COLO668 (cell line): Measurements from ENCODE around the gene NFASC.

Experiments used
- DNase-seq: peaks from one replicate; lab custom pipeline; 2025; ENCODE audit not compliant: unreplicated experiment; lab: John Stamatoyannopoulos, UW

Gene NFASC

DNA sequence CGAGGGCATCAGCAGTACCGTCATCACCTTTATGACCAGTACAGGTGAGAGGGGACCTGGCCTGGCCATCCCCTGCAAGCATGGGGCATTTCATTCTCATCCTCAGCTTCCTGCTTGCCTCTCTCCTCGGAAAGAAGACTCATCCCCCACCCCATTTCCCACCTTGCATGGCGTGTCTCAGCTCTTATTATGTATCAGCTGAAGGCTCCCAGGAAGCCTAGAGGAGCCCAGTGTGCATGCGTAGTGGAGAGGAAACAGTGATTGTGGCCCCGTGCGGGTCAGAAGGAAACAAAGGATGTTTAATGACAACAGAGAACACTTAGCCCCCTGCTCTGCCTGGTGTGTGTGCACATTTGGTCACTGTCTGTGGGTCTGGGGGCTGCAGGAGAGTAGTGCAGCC is 132.0 kb downstream of the NFASC start:
- no peak for DNase-seq

DNA sequence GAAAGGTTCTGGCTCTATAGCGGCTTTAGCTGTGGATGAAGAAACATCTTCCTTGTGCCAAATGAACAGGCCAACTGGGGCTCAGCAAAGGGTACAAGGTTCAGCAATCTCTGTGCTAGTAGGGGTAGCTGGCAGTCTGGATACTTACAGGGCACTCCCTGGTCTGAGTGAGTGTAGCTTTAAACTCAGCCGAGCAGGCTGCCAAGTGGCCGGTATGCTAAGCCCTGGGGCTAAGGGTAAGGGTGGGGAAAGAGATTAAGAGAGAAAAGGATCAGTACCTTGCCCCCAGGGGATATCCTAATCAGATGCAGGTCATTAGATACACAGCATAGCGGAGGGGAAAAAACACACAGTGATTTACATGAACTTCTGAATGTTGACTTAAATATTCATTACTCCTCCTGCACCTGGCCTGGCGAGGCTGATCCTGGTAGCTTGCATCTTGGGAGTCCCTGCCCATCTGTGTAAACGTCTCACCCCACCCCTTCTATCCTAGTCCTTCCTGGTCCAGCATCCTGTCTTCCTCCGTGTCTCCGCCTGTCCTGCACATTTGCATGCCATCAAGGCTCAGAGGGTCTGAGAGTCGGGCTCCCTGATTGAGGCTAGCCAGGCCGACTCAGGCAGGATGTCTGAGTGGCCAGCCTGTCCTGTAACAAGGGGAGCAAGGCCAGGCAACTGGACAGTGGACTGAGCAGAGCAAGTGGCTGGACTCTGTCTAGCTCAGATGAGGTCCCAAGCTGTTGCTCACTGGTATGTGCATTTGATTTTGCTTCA is 132.9 kb downstream of the NFASC start:
- peak; percentile 11 for DNase-seq

DNA sequence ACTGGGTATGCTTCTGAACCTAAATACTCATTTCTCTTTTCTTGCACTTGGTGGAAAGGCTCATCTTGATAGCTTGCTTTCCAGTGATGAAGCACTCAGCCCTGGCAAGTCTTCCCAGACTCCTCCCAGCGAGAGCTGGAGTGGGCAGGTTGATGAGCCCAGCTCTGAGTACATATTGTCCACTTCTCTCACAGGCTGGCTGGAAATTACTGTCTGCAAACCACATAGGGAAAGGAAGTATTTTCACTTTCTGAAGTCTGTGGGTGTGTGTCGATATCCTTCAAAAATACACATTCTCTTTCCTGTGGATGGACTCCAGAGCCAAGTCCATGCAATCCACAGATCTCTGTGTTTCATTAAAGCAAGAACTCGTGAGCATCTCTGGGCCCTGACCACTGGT is 133.7 kb downstream of the NFASC start:
- DNase-seq, result no peak

DNA sequence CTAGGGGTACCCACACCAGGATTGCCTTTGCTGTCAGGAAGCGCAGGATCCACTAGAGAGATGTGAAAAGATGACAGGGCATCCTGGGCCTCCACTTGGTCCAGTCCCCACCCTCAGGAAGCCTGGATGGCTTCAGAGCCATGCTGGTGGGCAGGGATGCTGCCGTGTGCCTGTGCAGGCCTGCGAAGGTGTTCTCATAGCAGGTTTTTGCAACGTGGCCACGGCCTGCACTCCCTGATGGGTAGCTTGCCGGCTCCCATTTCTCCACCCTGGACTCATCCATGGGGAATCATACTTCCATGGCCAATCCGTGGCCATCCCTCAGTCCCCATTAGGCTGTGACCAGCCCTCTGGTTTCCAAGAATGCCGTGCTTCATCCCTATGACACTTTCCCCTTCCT is 138.2 kb downstream of the NFASC start:
- no peak for DNase-seq

DNA sequence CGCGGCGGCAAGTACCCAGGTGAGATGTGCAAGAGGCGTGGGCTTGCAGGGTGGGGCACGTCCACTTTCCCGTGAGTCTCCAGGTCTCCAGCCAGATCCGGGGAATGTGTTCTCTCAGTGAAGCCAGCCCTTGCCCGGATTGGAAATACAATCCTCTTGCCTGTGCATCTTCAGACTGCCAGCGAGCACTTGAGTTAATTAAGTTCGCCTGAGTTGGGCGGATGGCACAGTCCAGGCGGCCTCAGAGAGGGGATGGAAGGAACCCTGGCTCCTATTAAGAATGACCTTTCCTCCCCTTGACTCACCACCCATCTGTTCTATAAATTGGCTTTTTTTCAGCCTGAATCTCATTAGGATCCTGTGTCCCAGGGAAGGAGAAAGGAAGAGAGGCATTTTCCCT is 139.0 kb downstream of the NFASC start:
- DNase-seq, result no peak

DNA sequence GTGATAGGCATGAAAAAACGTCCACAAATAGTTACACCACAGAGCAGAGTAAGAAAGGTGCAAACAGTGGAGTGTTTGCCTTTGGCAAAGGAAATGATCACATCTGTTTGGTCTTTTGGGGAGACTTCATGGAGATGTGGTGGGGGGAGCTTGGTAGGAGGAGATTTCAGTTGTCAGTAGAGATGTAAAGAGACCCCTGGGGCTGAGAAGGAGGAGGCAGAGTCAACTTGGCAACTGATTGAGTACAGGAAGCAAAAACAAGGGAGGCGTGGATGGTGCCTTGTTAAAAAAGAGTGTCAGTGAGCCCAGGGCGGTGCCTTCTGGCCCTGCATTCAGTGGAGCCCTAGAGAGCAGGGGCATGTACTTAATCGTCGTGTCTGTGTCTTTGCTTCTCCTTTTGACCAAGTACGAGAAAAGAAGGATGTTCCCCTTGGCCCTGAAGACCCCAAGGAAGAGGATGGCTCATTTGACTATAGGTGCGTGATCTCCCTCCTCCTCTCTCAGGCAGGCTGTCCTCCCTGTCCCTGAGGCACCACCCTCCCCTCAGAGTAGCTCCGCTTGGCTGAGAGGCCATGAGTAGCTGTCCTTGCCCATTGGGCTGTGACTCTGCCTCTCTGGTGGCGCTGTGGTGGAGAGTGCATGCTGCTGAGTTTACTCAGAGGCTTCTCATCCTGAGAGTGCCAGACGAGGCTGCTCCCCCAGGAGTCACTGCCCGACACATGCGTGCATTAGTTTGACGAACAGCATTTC is 141.9 kb downstream of the NFASC start:
- DNase-seq, result no peak

DNA sequence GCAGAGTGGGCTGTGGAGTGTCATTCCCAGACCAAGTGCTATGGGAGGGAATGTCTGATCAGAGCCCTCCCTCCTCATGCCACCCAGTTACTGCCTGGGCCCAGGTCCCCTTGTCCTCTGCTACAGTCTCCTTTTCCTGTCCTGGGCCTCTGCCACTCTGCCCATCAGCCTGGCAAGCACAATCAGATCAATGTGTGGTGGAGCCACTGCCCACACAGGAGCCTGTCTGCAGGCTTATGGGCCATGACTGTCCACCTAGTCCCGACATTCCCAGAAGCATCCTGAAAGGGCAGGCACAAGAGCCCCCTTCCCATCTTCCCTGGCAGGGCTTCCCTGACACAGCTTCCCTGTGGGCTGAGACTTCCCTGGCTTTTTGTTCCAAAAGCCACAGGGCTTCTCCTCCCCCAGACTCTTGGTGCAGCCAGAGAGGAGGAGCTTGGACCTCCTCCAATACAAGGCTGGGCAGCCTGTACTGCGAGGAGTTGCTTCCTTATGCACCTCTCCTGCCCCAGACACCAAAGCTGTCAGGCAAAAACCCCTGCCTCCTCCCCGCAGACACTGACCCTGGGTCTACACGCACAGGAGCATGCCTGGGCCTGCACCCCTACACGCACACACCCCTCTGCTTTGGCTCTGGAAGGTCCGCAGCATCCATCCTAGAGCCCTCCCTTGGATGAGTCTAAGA is 143.2 kb downstream of the NFASC start:
- DNase-seq, result no peak

DNA sequence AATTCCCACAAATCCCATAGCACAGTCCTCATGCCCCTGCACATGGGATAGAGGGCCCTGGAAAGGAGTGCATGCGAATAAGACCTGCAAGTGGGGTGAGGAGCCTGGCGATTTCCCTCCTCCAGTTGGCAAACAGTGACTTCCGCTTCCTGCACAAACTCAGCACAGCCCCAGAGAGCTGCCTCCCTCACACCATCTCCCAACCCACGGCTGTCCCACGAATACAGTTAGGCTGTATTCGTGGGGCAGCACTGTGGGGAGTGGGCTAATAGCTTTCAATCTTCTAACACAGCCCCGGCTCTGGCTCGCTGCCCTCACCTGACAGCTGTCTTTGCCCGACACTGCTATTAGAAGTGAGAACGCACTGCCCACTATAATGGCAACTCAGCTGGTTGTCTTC is 144.1 kb downstream of the NFASC start:
- DNase-seq, result no peak

DNA sequence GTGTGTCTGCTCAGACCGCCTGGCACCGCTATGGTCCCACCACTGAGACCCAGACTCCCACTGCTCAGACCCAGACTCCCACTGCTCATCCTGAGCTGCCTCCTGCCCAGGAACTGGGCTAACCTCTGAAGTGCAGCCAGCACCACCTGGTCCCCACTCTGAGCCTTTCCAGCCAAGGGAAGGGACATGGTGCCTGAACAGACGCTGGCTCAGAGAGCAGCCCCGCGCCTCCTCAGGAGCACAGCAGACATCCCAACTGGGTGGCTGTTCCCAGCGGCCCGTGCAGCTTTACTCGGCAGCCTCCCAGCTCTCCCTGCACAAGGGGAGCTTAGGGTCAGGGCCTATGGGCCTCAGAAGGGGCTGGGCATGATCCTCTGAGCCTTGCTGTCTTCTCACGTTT is 144.6 kb downstream of the NFASC start:
- no peak for DNase-seq

DNA sequence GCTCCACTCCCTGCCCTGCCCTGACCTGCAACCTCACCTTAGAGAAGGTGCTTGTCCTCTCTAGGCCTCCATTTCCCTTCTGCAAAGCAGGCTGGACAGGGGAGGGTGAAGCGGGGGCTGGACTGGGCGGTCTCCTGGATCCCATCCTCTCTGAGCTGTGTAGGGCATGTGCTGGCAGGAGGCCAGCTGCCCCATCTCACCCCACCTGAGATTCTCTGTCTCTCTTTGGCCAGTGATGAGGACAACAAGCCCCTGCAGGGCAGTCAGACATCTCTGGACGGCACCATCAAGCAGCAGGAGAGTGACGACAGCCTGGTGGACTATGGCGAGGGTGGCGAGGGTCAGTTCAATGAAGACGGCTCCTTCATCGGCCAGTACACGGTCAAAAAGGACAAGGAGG is 145.4 kb downstream of the NFASC start:
- DNase-seq, result no peak

DNA sequence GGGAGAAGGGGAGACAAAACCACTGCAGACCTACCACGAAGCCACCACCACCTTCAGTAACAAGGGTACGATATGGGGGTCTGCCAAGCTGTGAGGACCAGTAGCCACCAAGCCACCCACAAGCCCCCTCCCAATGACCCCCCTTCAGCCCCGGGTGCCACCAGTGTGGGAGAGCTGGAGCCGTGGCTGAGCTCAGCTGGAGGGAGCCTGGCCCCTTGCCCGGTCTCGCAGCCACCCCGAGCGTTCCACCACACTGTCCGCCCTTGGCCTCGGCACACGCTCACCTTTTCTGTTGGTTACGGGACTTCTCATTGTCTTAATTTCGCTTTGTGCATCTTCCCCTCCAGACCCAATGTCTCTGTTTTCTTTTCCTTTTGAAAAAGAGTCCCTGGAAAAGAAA is 145.9 kb downstream of the NFASC start:
- no peak for DNase-seq

DNA sequence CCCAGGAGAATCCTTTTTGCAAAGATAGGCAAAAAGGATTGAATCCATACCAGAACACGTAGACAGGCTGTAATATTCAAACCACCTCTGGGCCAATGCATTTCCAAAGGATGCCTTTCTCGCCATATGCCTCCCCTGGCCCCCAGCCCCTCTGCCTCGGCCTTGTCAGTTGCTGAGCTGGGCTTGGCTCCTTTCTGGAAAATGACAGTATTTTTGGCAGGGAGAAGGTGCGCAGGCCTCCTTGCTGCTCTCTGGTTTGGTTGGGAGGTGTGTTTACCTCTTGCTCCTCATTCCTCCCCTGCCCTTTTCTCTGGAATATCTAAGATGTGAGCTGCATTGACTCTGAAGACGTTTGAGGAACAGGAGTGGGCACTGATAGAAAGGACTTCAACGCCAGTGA is 146.3 kb downstream of the NFASC start:
- no peak for DNase-seq

DNA sequence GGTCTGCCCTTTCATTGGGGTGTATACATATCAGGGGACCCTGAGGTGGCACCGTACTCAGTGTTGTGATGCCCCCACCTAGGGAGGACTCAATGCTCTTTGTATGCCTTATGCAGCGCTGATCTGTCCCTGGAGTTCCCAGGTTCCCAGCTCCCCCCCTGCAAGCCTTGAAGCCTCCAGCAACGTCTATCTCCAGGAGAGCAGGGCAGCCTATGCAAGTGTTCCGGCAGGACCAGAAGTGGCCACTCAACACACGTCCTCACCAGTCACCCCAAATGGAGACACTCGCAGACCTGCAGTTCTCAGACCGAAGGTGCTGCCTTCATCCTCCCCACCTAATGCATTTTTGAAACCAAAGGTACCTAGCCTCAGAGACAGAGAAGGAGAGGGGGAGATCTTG is 147.1 kb downstream of the NFASC start:
- DNase-seq, result no peak

DNA sequence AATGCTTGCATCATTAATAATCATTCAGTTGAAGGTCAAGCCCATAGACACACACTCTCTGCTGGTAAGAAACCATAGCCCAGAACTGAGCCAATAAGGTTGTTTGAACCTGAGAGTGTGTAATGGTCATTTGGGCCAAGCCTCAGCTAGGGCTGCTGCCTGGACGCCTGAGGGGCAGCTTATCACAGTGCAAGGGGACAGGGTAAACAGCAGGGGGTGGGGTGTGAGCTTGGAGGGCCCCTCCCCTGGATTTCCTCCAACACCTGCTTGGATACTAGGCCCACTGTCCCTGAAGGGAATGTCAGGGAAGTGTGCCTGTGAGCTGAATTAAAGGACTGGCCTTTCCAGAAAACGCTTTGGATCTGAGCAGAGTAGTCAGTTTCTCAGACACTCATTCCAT is 147.7 kb downstream of the NFASC start:
- DNase-seq, result no peak

DNA sequence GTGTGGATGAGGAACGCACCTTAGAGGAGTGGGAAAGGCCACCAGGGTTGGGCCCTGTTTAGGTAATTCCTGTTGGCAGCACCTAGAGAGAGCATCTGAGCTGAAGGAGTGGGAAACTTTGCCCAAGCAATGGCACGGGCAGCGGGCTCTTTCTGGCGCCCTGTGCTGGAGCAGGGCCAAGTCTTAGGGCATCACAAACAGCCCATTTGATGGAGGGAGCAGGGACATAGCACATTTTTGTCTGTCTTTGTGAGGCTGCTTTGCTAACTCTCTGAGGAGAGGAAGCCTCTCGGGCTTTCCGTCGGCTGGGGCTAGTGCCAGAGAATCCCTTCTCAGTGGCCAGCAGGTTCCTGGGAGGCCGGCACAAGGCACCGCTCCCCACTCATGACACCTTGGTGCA is 149.8 kb downstream of the NFASC start:
- DNase-seq, result no peak

DNA sequence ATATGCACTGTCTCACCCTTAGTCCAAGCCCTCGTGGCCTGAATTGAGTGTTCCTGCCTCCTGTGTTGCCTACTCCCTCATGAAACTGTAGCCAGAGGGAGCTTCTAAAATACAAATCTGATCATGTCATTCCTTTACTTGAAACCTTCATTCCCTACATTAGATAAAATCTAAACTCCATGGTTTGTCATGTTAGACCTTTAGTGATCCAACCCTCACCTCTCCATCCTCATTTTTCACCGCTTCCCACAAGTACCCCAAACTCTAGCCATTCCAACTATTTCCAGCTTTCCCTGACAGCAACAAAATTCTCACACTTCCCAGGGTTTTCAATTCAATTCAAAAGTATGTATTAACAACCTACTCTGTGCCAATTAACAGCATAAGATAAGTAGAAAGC is 154.0 kb downstream of the NFASC start:
- no peak for DNase-seq

DNA sequence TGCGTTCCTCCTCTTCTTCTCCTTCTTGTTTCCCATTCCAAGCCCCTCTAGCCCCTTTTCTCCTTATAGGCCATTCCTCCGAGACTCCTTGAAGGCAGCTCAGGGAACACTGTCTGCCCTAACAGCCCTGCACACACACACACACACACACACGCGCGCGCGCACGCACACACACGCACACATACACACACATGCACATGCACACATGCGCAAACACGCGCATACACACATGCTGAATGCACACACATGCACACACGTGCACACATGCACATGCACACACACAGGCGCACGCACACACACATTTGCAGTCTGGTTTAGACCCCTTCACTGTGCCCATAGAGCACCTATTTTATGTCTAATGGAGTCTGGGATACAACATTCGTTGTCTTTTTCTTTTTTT is 154.6 kb downstream of the NFASC start:
- no peak for DNase-seq

DNA sequence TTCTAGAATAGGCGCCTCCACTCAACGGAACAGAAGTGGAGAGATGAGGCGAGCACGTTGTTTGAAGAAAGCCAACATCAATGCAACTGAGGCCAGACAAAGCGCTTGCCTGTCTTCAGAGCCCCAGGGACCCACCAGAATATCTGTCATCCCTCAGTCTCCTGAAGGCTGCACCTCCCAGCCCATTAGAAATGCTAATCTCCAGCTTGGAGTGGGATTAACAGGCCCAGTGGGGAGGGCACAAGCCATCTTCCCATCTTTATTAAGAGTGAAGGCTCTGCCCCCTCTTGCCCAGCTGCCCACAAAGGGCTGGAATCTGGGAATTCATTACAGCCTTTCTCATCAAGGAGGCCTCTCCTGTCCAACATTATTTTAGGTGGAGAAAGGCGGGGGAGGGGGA is 155.5 kb downstream of the NFASC start:
- DNase-seq, result no peak

DNA sequence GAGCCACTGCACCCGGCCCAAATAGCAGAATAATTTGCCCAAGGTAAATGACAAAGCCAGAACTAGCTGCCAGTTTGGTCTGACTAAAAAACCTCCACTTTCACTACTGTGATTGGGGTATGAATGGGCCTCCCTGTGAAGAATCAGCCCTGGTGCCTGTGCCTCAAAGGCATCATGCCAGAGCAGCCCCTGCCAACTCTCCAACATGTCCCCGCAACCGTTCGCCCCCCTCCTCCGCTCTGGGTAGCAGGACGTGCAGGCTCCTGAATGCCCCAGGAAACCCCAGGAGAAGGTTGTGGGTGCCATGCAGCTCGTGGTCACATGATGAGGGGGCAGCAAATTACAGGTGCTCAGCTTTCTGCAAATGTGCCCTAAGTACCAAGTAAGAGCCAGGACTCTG is 157.7 kb downstream of the NFASC start:
- DNase-seq, result no peak

DNA sequence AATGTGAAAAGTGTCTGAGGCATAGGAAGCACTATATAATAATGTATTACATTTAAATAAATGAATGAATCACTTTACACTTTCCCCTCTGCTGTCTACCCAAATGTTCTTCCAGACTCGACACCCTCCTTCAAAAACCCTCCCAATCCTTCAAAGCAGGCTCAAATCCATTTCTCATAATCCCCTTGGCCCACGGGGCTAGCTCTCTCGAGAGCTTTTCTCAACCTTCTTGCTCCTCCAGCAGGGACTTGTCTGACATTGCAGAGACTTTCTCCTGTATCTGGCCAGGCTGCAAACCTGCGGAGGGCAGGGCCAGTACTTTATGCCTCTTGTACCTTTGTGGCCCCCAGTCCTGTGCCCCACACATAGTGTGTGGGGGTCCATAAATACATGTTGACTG is 158.3 kb downstream of the NFASC start:
- DNase-seq, result no peak

DNA sequence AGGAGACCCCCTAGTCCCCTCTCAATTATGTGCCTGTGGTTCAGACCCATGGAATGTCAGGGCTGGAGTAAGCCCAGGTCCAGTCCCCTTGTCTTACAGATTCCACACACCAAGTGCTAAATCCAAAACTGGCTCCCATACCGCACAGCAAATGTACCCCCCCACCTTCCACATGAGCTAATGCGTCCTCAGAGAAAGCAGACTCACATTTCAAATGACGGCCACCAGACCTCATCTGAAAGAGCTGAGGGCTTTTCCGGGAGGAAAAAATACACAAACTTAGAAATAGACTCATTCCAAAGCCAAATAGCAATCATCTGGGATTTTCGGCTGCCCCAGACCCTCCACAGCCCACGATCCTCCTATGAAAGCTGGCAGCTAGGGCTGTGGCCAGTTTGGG is 159.6 kb downstream of the NFASC start:
- no peak for DNase-seq

DNA sequence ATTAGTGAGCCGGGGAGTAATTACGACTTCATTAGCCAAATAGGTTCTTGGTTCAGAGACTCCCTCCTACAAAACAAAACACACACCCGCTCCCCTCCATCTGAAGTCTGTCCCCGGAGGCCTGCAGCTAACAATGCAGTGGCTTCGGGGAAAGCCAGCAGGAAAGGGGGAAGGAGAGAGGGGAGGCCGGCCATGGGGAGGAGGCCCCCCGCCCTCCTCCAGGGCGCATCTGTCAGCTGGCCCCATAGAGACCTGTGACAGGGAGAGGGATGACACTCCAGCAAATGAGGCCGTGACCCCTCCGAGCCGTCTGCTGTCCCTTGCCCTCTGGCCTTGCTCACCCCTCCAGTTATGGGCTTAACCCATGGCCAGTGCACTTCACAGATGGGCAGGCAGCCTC is 160.2 kb downstream of the NFASC start:
- no peak for DNase-seq
